Endometrial microvascular endothelial cells (primary cell): ENCODE results near the gene SINHCAF. TPM values are rescaled to one million over a fixed set of nuclear protein-coding genes. Genes with fewer than 3 reads are reported as not detected.
"Not testable (repeated sequence)": the region's sequence is repeated elsewhere in the genome, so short reads cannot be mapped to it uniquely, and the experiment has no call there.

Experiments used
- in situ Hi-C: cut with HindIII; loops from 2 replicates; pipeline ENCODE4 v1.10.0; 2017; ENCODE audit warnings: low sequenced_read_pairs, low pct_unique_long_range_greater_than_20kb; ENCODE audit errors: inconsistent ontology term
- total RNA-seq: library from RNA; depleted of rRNA; stranded (reverse); fragments of >200 nt; gene quantifications from one replicate; pipeline ENCODE4 v1.2.3, GENCODE V29; 2015; ENCODE audit errors: inconsistent ontology term

The SINHCAF gene
- total RNA-seq, 1 donor from 2014 or later, result 89.9 TPM

- in situ Hi-C loops, result no loop called here
Observed at GRCh38 chr12:31277081-31277480, 48.9 kb downstream of the SINHCAF start.

DNA sequence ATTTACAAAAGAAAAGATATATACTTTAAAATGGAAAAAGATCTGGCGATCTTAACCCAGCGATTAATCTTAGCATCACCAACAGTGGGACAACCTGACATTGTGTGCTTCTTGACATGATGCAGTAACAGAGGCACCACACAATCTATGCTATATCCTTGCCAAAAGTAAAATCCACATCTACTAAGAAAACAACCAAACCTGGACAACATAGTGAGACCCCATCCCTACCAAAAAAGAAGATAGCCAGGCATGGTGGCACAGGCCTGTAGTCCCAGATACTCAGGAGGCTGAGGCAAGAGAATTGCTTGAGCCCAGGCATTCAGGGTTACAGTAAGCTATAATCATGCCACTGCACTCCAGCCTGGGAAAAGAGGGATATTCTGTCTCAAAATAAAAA lies 50.5 kb downstream of the SINHCAF start:
- in situ Hi-C loops, result no loop called here

- in situ Hi-C loops, result no loop called here
Observed at GRCh38 chr12:31274520-31275300, 51.2 kb downstream of the SINHCAF start.

GRCh38 chr12:31273794-31274193 lies 52.2 kb downstream of the SINHCAF start:
- in situ Hi-C loops, result not testable (repeated sequence)

- in situ Hi-C loops, result no loop called here
Observed at GRCh38 chr12:31272607-31273225, 53.2 kb downstream of the SINHCAF start.

- in situ Hi-C loops, result no loop called here
Observed at GRCh38 chr12:31267966-31268365, 58.0 kb downstream of the SINHCAF start.

GRCh38 chr12:31265722-31266121 lies 60.2 kb downstream of the SINHCAF start:
- in situ Hi-C loops, result no loop called here

- in situ Hi-C loops, result no loop called here
Observed at GRCh38 chr12:31263661-31264060, 62.3 kb downstream of the SINHCAF start.

DNA sequence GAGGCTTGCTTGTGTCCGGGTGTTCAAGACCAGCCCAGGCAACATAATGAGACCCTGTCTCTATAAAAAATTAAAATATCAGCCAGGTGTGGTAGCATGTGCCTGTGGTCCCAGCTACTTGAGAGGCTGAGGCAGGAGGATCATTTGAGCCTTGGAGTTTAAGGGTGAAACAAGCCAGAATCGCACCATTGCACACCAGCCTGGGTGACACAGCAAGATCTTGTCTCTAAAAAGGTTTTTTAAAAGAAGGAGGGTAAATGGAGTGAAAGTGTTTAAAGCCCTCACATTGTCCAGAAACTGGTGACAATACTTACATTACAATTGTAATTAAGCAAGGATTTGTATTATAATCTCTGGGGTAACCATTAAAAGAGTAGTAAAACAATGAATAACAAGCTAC lies 64.2 kb downstream of the SINHCAF start:
- in situ Hi-C loops, result no loop called here

- in situ Hi-C loops, result no loop called here
Observed at GRCh38 chr12:31260840-31261239, 65.1 kb downstream of the SINHCAF start.

- in situ Hi-C loops, result no loop called here
Observed at GRCh38 chr12:31259136-31259886, 66.6 kb downstream of the SINHCAF start.

GRCh38 chr12:31257784-31258183 lies 68.2 kb downstream of the SINHCAF start:
- in situ Hi-C loops, result no loop called here

GRCh38 chr12:31251707-31252611 lies 74.0 kb downstream of the SINHCAF start:
- in situ Hi-C loops, result not testable (repeated sequence)

GRCh38 chr12:31250179-31250578 lies 75.8 kb downstream of the SINHCAF start:
- in situ Hi-C loops, result no loop called here

DNA sequence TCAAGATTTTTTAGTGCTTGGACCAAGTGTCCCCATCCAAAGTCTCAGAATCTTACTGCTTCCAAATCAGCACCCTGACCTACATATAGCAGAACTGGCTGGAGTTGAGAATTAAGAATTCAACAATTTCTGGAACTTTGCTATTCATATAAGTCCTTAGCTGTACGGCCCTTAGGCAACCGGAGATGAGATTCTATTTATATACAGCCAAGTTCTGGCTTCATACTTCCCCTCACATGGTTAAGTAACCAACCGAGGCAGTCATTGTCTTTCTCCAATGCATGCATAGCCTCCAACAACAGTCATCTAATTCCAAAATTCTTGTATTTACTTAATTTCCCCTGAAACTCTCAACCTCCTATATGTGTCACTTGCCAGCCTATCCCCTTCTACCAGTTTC lies 76.6 kb downstream of the SINHCAF start:
- in situ Hi-C loops, result no loop called here

DNA sequence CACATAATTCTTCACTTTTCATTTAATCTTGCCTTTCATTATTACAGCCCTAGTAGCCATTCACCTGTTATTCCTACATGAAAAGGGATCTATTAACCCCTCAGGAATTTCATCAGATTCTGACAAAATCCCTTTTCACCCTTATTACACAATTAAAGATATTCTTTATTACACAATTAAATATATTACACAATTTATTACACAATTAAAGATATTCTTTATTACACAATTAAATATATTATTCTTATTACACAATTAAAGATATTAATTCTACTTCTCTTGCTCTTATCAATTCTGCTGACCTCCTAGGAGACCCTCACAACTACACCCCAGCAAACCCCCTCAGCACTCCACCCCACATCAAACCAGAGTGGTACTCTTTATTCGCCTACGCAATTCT lies 77.1 kb downstream of the SINHCAF start:
- in situ Hi-C loops, result no loop called here

GRCh38 chr12:31248337-31248736 lies 77.6 kb downstream of the SINHCAF start:
- in situ Hi-C loops, result no loop called here

GRCh38 chr12:31246470-31246850 lies 79.5 kb downstream of the SINHCAF start:
- in situ Hi-C loops, result no loop called here
